Stimulated activated CD4-positive, alpha-beta T cell treated with anti-CD3 and anti-CD28 coated beads, Interleukin-15, amount 100 ng/mL, for 1 hour (primary cell): ENCODE data around the gene RBCK1.
"Not testable (repeated sequence)": the region's sequence is repeated elsewhere in the genome, so short reads cannot be mapped to it uniquely, and the experiment has no call there.

Experiments
- DNase-seq, 2 donors: peaks; one replicate each; pipeline ENCODE4 v3.0.0-alpha.2; 2020; ENCODE audit warnings: low read depth in 1 of 2, low spot score in 1 of 2

RBCK1 gene

DNA sequence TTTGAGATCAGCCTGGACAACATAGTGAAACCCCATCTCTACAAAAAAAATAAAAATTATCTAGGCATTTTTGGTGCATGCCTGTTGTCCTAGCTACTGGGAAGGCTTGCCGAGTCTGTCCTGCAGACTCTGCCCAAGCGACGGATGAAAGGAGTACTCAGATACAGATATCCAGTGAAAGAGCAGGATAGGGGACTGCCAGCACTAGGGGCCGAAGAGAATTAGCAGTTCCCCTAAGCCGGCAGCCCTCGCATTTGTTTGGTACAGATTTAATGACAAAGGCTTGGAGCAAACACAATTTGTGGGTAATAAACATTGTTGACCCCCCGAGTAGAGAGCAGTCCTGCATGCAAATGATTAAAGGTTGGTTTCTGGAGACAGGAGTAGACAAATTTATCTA is 59.7 kb downstream of the RBCK1 start:
- DNase-seq: no peak

DNA sequence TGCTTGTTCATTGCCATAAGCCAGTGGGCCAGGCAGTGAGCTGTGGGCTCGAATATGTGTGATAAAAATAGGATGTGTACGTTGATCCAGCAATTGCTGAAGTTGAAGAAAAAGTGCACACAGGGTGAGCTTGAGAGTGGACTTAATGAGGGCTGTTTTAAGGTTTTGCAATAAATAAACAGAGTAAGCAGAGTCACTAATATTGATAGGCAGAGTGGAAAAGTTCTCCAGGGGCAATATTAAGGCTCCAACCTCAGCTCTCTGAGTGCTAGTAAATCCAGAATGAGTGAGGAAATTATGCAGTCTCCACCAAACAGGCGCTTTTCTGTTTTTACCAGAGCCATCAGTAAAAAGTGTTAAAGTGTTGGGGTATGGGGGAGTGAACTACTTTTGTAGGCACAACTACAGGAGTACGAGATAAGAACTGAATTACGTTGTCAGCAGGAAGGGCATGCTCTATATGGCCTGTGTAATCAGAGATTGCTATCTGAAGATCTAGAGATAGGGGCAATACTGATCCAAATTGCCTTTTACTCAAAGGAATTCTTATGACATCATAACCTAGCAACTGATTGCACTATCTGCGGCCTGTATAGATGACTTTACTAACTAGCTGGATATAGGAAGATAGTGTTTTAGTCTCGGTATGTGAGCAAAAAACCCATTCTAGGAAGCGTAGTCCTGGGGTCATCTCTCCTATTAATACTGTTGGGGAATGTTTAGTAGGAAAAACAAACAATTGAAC is 61.8 kb downstream of the RBCK1 start:
- no peak for DNase-seq

DNA sequence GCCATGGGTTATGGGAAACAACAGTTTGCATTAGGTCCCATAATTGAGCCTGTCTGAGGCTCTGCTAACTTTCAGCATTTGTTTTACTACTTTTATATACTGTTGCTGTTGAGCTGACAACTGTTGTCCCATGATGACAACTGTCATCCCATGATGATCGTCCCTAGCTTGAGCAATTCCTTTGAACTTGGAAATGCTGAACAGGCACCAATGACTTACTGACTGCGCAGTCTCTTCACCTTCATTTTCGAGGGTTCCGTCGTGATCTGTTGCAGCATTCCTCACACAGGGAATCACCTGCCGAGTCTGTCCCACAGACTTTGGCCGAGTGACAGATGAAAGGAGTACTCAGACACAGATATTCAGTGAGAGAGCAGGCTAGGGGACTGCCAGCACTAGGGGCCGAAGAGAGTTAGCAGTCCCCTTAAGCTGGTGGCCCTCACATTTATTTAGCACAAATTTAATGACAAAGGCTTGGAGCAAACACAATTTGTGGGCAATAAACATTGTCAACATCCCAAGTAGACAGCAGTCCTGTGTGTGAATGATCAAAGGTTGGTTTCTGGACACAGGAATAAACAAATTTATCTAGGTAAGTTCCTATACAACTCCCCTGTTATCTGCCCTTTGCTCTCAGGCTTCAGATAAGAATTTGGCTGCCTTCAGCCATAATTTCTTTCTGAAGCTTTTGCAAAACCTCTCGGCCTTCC is 64.2 kb downstream of the RBCK1 start:
- no peak for DNase-seq

DNA sequence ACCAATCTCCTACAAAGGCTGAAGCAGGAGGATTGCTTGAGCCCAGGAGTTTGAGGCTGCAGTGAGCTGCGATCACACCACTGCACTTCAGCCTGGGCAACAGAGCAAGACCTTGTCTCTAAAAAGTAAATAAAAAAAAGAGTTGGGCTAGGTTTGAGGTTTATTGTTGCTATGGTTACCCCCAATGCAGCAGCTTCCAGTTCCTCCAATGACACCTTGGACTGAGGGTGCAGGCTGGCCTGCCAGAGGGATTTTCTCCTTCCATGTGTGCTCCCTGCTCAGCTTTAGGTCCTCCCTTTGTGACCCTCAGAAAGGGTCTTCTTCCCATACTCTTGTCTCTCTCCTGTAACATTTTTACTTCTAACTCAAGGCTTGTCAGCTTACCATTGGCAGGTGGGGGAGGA is 64.8 kb downstream of the RBCK1 start:
- DNase-seq: no peak

GRCh38 chr20:474581-474980 is 66.5 kb downstream of the RBCK1 start:
- no peak for DNase-seq

DNA sequence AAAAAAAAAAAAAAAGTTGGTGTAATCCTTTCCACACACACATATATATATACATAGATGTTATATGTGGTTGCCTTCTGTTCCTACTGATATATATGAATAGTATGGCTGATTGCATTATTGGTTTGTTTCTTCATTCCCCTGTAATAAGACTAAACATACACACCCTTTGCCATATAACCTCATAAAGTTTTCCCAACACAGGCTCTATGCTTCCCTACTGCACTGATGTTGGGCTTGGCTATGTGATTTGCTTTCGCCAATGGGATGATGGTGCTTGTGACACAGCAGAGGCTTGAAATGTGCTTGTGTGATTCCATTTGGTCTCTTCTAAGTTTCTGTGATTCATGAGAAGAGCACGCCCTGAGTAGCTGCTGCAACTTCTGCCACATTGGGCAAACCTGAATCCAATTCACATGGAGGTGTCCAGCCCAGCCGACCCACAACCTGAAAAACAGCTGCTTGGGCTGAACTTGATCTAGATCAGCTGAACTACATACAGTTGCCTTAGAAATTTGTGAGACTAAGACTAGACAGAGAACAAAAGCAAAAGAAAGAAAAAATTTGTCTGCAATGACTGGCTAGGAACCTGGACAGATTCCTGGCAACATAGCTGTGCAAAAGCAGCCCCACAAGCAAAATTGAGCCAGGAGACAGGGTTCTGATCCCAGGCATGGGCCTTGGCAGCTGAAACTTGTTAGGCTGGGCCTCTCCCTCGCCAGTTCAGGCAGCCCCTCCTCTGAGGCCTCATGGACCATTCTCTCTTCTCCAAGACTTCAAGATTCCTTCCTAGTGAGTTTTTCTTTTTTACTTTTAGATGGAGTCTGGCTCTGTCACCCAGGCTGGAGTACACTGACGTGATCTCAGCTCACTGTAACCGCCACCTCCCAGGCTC is 67.6 kb downstream of the RBCK1 start:
- DNase-seq: no peak

DNA sequence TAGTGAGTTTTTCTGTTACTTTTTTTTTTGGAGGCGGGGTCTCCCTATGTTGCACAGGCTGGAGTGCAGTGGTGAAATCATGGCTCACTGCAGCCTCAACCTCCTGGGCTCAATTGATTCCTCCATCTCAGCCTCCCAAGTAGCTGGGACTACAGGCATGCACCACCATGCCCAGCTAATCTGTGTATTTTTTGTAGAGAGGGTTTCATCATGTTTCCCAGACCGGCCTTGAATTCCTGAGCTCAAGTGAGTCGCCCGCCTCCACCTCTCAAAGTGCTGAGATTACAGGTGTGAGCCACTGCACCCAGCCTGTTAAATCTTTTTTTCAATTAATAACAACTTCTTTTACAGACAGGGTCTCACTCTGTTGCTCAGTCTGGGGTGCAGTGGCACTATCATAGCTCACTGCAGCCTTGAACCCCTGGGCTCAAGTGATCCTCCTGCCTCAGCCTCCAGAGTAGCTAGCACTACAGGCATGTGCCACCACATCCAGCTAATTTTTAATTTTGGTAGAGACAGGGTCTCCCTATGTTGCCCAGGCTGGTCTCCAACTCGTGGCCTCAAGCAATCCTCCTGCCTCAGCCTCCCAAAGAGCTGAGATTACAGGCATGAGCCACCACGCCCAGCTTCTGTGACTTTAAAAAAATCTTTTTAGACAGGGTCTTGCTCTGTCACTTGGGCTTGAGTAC is 68.6 kb downstream of the RBCK1 start:
- not testable (repeated sequence) for DNase-seq

DNA sequence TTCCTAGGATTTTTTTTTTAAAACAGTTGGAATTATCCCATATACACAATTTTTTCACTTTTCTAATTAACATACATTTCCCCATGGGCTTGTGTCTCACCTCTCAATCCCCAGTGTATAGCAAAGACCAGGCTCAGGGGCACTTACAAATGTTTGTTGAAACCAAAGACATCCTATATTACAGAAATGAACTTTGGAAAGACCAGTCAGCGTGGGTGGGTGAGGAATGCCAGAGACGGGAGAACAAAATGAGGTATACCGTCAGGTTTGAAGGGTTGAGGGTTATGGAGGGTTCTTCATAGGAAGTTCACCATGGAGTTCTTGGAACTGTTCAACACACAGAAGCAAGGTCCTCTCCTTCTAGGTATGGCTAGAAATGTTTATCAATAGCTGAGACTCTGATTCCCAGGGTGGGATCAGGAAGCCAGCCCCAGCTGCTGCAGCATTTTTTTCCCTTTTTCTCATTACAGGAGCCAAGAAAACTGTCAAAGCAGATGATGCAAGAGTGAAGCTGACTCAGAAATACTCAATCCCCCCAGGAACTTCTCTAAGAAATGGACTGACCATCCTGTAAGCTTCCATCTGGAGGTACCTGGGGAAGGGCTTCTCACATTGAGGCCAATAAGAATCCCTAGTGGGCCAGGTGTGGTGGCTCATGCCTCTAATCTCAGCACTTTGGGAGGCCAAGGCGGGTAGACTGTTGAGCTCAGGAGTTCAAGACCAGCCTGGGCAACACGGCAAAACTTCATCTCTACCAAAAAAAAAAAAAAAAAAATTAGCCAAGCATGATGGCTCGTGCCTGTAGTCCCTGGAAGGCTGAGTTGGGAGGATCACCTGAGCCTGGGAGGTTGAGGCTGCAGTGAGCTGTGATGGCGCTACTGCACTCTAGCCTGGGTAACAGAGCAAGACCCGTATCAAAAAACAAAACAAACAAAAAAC is 70.2 kb downstream of the RBCK1 start:
- no peak for DNase-seq

- DNase-seq: no peak
These were observed 70.9 kb downstream of the RBCK1 start for GRCh38 chr20:478949-479429.

GRCh38 chr20:479487-479886 is 71.4 kb downstream of the RBCK1 start:
- no peak for DNase-seq

DNA sequence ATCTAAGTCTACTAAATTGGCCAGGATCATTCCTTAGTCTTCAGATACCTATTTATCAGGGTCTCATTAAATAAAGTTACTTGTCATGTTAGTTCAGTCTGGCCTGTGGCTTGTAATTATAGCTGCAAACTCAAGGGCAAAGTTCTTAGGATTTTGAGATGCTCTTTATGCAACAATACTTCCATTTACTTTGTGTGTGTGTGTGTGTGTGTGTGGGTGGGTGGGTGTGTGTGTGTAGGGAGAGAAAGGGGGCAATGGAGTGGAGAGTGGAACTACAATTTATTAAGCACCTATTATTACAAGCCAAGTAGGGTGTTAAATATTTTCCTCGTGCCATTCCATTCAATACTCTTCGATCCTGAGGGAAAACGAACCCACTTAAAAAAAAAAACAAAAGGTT is 71.9 kb downstream of the RBCK1 start:
- DNase-seq: no peak

- DNase-seq: no peak
These were observed 73.1 kb downstream of the RBCK1 start for GRCh38 chr20:481167-481566.
